GM12872 (cell line): ENCODE results near the gene ZDHHC14.

Source experiments
- CTCF ChIP-seq: IDR thresholded peaks from 3 replicates; pipeline ENCODE4 v1.5.1; 2011; ENCODE audit warnings: low read depth, mild to moderate bottlenecking, low read length, moderate library complexity; ENCODE audit not compliant: insufficient read depth

ZDHHC14 gene

GRCh38 chr6:157390273-157391060 is 9.5 kb downstream of the ZDHHC14 start:
- no peak for TF ChIP-seq CTCF

GRCh38 chr6:157392927-157393668 is 12.1 kb downstream of the ZDHHC14 start:
- TF ChIP-seq CTCF = no peak

GRCh38 chr6:157393669-157394327 is 12.8 kb downstream of the ZDHHC14 start:
- no peak for TF ChIP-seq CTCF

- no peak for TF ChIP-seq CTCF
Observed at GRCh38 chr6:157396026-157396425, 15.0 kb downstream of the ZDHHC14 start.

- TF ChIP-seq CTCF = no peak
Observed at GRCh38 chr6:157397660-157398059, 16.7 kb downstream of the ZDHHC14 start.

- TF ChIP-seq CTCF = no peak
Observed at GRCh38 chr6:157398151-157398550, 17.2 kb downstream of the ZDHHC14 start.

GRCh38 chr6:157400676-157401075 is 19.7 kb downstream of the ZDHHC14 start:
- no peak for TF ChIP-seq CTCF
